ENCODE data around the gene SLC35F5. TPM values are rescaled to one million over a fixed set of nuclear protein-coding genes. Genes with fewer than 3 reads are reported as not detected.

Gene SLC35F5
- total and polyA plus RNA-seq, 10 of the 15 experiments (the other 5 are each of a cell fraction or from before 2014, with no cell fraction given), result 1.8 to 31.3 (median 16.5) TPM

GRCh38 chr2:113756355-113757137 is at the start of gene SLC35F5 (continued):
- TF ChIP-seq ZBTB4 (CRISPR knock-in tag; IDR thresholded peaks at IDR 0.05) (0 out of 2 replicates have a peak, but pooled peaks have one; percentile 15), TAF1 (IDR thresholded peaks at IDR 0.05; ENCODE audit: borderline replicate concordance, low read depth, low read length) (peak; percentile 84), BCL11A (IDR thresholded peaks at IDR 0.05; ENCODE audit: low read depth, low read length) (no peak), CTCF (IDR thresholded peaks at IDR 0.05 in 2 of 3, conservative IDR thresholded peaks at IDR 0.05 in 1 of 3; ENCODE audit: control insufficient read depth in 2 of 3, extremely low read depth in 1 of 3, insufficient read depth in 1 of 3, low read depth in 3 of 3, low read length in 3 of 3) (no peak), TBL1XR1 (IDR thresholded peaks at IDR 0.05; ENCODE audit: low read depth, low read length) (no peak), PAX8 (IDR thresholded peaks at IDR 0.05) (no peak), MXI1 (IDR thresholded peaks at IDR 0.05; ENCODE audit: low read depth, low read length) (peak; percentile 79), TCF3 (IDR thresholded peaks at IDR 0.05; ENCODE audit: borderline replicate concordance, insufficient read depth, low read depth, low read length) (no peak), BMI1 (IDR thresholded peaks at IDR 0.05; ENCODE audit: borderline replicate concordance) (no peak), EZH2 (IDR thresholded peaks at IDR 0.05; ENCODE audit: borderline replicate concordance, control insufficient read depth, low read depth, low read length) (no peak), HDAC6 (IDR thresholded peaks at IDR 0.05; ENCODE audit: unreplicated experiment) (no peak), HDGF (IDR thresholded peaks at IDR 0.05) (peak; percentile 67; the same call in 1 of the 2 replicates), CREM (IDR thresholded peaks at IDR 0.05; ENCODE audit: low read depth) (peak; percentile 99), MYB (IDR thresholded peaks at IDR 0.05; ENCODE audit: borderline replicate concordance, low read depth, low read length) (no peak), CHD4 (IDR thresholded peaks at IDR 0.05) (no peak), ZNF384 (IDR thresholded peaks at IDR 0.05; ENCODE audit: borderline replicate concordance, low read depth, low read length) (no peak), CEBPZ (IDR thresholded peaks at IDR 0.05; ENCODE audit: low read depth, low read length) (no peak), NKRF (conservative IDR thresholded peaks at IDR 0.05) (peak; percentile 77), FOXK2 (IDR thresholded peaks at IDR 0.05) (peak; percentile 59; the same call in 1 of the 2 replicates)

Data from GM12878 (cell line).